Gastrocnemius medialis (tissue), 4 donors: ENCODE measurements around the gene PYROXD2.

Experiments used
- POLR2A ChIP-seq, 2 donors: fragments of 450-650 bp; IDR thresholded peaks; one replicate each; pipeline ENCODE4 v1.6.1; 2017; ENCODE audit warnings: antibody characterized with exemption in 2 of 2, mild to moderate bottlenecking in 2 of 2, moderate library complexity in 2 of 2
- TF ChIP-seq, protein P1 (sequence below), 5 experiments: fragments of 450-650 bp in 3 of 5; fragments of 200-600 bp in 2 of 5; sonication (generic) in 2 of 5; IDR thresholded peaks in 4 of 5; conservative IDR thresholded peaks in 1 of 5; 1 replicate in 4 of 5; 2 replicates in 1 of 5; pipeline ENCODE4 v1.5.1; 2016 to 2019; ENCODE audit warnings: antibody characterized with exemption in 5 of 5, mild to moderate bottlenecking in 3 of 5, moderate library complexity in 3 of 5

DNA sequence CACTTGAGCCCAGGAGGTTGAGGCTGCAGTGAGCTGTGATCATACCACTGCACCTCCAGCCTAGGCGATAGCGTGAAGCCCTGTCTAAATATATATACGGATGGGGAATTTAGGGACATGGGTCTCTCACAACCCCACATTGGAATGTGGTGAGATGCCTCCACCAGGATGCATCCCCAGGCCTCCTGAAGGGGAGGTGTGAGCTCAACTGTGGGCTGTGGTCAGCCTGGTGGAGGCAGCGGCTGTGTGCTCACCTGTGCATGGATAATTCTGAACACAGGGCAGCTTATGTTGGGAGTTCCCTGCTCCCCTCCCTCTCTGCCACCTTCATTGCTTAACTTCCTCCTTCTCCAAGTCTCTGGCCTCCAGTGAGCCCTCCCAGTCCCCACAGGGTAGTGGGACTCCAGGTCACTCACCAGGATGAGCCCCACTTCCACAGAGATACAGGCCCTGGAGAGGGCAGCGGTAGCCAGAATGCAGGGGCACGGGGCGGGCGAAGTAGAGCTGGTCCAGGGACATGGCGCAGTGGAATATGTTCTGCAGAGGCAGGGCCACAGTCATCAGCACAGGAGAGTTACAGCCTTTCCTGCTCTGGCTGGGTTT is 30.4 kb downstream of the PYROXD2 start:
- TF ChIP-seq, protein P1, sequence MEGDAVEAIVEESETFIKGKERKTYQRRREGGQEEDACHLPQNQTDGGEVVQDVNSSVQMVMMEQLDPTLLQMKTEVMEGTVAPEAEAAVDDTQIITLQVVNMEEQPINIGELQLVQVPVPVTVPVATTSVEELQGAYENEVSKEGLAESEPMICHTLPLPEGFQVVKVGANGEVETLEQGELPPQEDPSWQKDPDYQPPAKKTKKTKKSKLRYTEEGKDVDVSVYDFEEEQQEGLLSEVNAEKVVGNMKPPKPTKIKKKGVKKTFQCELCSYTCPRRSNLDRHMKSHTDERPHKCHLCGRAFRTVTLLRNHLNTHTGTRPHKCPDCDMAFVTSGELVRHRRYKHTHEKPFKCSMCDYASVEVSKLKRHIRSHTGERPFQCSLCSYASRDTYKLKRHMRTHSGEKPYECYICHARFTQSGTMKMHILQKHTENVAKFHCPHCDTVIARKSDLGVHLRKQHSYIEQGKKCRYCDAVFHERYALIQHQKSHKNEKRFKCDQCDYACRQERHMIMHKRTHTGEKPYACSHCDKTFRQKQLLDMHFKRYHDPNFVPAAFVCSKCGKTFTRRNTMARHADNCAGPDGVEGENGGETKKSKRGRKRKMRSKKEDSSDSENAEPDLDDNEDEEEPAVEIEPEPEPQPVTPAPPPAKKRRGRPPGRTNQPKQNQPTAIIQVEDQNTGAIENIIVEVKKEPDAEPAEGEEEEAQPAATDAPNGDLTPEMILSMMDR (IDR thresholded peaks at IDR 0.05 in 4 of 5, conservative IDR thresholded peaks at IDR 0.05 in 1 of 5), result no peak
- TF ChIP-seq POLR2A (IDR thresholded peaks at IDR 0.05), result no peak
